Measurements from ENCODE around the gene CEP72.
"Not testable (repeated sequence)": the region's sequence is repeated elsewhere in the genome, so short reads cannot be mapped to it uniquely, and the experiment has no call there.

Gene CEP72

DNA sequence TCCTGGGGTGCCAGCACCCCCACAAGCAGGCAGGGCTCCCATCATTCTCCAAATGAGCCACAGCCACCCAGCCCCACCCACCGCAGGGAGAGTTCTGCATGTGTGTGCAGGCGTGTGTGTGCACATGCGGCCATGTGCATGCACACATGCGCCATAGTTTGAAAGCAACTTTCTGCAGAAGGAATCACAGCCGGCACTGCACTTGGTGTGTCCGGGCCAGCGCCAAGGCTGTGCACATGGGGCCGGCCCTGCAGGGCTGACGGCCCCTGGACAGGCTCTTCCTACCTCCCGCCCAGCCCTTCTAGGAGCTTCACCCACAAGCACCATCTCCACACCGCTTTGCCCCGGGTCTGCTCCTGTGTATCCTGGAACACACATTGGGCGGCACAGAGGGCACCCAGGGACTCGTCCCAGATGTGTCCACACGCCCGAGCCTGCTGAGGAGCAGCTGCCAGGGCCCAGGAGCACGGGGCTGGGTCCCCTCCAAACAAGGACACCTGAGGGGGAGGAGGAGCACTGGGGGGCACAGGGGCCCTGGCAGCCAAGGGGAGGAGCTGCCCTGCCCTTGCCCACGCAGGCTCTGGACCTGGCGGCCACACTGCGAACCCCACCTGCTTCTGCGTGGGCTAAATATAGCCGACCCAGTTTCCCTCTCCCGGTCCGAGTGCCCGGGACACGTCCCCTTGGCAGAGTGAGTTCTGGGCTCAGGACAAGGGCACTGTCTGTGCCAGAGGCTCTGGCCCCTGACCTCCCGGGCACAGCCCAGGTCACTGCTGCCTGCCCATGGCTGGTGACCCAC is 61.9 kb downstream of the CEP72 start:
- no peak for DNase-seq

DNA sequence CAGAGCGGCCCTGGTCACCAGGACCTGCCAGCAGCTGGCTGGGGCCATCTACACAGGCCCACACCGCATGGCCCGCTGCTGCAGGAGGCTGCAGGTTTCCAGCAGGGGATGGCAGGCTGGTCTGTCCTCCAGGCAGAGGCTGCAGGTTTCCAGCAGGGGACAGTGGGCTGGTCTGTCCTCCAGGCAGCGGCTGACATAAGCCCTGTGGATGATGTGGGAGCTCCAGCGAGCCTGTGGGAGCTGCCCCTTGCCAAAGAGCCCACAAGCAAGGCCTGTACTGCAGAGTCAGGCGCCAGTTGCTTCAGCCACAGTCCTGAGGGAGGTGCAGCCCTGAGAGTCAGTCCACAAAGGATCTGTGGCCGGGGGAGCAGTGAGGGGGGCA is 62.5 kb downstream of the CEP72 start:
- DNase-seq: no peak

DNA sequence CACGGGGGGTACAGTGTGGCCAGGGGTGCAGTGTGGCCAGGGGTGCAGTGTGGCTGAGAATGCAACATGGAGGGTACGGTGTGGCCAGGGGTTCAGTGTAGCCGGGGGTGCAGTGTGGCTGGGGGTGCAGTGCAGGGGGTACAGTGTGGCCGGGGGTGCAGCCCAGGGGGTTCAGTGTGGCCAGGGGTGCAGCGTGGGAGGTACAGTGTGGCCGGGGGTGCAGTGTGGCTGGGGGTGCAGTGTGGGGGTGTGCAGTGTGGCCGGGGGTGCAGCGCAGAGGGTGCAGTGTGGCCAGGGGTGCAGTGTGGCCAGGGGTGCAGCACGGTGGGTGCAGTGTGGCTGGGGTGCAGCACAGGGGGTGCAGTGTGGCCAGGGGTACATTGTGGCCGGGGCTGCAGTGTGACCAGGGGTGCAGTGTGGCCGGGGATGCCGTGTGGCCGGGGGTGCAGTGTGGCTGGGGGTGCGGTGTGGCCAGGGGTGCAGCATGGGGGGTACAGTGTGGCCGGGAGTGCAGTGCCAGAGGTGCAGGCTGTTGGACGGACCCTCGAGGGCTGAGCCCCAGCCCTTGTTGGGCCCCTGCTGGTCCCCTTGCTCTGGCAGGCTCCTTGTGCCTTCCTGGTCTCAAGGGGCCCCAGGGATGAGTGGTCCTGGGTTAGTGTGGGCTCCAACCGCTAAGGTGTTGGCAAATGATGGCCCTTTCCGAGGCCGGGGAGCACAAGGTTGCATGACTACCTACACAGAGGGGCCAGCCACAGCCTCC is 63.2 kb downstream of the CEP72 start:
- DNase-seq: no peak

DNA sequence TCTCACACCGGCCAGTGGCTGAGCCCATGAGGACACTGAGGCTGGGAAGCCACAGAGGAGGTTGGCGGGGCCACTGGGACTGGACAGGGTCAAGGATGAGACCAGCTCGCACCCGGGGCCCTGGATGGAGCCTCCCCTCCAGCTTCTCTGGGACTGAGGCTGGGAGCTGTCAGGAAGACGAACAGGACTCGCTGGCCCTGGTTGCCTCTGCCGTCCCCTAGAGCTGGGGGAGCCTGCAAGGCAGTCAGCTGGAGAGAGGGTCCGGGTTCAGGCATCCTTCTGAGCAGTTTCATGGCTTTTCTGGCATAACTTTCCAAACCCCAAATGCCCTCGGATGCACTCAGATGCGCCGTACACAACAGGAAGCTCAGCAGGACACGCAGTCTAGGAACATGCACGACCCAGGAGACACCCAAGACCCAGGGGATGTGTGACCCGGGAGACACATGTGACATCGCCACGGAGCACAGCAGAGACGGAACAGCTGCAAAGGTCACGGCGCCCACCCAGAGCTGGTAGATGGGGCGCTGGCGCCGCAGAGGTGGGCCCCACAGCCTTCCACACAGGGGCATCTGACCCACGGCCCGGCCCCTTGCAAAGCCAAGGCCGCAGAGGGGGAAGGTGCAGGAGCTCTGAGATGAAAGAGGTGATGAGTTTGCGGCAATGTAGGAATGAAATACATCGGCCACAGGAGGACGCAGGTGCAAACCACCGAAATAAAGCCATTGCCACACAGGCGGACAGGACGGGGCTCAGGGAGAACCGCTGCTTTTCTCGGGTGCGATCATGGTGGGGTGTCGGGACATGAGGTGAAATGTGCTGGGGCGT is 63.9 kb downstream of the CEP72 start:
- DNase-seq: no peak

DNA sequence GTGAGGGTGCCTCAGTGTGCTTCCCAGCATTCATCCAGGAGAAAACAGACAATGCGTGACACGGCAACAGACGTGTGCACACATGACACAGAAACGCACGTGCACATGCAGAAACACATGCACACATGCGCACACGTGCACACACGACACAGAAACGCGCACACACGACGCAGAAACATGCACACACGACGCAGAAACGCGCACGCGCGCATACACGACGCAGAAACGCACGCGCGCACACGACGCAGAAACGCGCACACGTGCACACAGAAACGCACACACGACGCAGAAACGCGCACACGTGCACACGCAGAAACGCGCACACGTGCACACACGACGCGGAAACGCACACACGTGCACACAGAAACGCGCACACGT is 64.5 kb downstream of the CEP72 start:
- no peak for DNase-seq

DNA sequence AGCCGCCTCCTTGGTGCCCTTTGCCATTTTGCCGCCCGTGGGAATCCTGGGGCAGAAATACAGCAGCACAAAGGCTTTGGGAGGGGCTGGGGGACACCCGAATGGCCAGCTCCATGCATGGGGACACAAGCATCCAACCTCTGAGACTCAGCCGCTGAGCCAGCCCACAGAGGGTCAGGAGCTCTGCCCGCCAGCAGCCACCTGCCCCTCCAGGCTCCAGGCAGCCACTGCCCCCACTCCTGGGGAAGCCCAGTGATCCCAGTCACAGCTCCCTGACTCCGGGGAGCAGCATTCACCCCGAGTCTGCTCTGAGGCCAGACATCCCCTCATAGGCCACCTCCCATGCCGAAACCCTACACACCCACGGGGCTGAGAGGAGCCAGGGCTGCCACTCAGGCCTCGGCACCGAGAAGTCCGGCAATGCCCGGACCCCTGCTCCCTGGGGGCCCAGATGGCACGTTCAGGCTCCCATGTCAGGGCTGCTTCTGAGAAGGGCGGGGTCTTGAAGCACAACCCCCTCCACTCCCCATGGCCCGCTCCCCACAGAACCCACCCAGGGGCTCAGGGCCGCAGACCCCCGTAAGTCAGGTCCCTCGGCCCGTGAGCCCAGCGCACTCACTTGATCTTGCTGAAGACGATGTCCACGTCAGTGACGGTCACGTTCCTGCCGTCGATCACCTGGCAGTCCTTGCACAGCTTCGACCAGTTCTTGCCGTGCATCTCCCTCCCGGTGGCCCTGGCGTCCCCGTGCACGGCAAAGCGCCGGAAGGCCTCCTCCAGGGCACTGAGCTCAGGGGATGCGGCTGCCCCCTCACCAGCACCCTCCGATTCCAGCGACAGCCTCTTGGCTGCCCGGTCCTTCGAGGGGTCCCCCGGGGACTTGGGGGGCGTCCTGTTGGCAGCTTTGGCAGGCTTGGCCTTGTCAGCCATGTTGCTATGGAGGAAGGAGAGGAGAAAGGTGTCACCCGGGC is 65.3 kb downstream of the CEP72 start:
- no peak for DNase-seq

DNA sequence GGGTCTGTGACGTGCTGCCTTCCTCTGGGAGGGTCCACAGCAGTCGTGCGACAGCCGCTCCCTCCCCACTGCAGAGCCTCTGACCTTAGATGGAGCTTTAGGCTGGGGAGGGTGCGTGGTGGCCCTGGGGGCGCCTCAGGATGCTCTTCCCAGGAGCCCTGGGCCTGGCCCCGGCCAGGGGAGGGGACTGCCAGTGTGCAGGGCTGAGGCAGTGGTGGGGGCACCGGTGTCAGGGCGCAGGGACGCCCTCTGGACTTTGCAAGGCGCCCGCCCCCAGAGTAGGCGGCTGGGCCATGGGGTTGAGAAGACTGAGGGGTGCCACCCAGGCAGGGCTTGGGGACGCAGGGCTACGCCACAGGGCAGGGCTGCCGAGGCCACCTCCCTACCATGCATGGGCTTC is 66.4 kb downstream of the CEP72 start:
- DNase-seq: not testable (repeated sequence)

DNA sequence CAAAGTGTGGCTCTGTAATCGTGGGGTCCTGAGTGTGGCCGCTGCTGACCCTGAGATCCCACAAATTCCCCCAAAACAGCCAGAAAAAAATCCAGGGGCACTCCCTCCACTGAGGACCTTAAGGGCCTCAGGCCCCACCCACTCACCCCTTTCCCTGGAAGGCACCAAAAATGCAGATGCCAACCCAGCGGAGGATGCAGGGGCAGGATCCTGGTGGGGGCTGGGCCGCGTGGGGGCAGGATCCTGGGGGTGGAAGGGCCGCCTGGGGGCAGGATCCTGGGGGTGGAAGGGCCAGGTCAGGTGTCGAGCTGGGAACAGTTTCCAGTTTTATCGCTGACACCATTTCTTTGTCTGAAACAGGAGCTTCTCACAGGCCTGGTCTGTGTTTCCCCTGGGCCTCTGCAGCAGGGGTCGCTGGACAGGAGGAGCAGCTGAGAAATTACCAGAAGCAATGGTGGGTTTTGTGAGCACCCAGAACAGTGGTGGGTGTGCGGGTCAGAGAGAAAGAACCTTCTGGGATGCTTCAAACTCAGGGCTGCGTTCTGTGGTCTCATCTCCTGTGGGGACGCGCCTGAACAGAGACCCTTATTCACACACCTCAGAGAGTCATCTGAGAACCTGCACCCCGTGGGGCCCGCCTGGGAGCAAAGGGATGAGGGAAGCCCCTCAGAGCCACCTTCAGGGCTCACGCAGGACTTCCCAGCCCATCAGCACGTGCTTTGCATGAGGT is 67.2 kb downstream of the CEP72 start:
- DNase-seq: not testable (repeated sequence)

DNA sequence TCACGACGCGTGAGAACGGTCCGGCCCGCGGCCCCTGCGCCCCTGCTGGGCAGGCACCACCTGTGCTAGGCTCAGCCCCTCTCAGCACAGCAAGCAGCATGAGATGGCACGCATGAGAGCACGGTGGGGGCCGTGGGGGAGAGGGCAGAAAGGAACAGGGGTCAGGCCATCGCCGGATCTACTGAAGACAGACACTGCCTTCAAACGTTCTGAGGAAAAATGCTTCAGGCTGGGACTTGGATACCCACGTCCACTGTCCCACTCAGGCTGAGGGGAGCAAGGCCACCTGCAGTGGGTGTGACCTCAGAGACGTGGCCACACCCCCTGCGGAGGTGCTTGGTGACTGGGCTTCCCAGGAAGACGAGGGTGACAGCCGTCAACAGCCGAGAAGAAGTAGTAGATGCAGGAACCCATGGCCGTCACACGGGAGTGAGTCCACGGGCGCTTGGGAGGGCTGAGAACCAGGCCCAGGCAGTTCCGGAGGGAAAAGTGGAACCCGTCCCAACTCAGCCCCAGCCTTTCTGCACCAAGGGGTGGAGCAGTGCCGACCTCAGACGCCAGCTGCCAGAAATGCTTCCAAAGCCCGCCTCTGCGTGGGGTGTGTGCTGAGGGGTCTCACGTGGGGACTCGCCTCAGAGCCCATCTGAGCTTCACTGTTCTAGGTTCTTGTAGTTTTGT is 68.1 kb downstream of the CEP72 start:
- not testable (repeated sequence) for DNase-seq

DNA sequence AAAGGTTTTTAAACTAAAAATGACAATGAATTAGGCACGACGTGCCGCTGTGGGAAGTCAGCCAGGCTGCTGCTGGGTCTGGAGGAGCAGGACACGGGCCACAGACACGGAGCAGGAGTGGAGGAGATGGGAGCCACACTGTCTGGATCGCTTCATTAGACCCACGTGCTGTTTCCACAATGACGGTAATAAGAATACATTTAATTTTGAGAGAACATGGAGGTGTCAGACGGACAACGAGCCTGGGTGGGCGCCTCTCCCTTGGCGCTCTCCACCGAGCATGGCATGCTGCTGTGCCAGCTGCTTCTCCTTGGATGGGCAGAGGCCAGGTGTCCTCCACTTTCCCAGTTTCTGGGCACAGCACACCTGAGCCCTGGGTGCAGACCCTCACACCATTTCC is 68.7 kb downstream of the CEP72 start:
- not testable (repeated sequence) for DNase-seq

DNA sequence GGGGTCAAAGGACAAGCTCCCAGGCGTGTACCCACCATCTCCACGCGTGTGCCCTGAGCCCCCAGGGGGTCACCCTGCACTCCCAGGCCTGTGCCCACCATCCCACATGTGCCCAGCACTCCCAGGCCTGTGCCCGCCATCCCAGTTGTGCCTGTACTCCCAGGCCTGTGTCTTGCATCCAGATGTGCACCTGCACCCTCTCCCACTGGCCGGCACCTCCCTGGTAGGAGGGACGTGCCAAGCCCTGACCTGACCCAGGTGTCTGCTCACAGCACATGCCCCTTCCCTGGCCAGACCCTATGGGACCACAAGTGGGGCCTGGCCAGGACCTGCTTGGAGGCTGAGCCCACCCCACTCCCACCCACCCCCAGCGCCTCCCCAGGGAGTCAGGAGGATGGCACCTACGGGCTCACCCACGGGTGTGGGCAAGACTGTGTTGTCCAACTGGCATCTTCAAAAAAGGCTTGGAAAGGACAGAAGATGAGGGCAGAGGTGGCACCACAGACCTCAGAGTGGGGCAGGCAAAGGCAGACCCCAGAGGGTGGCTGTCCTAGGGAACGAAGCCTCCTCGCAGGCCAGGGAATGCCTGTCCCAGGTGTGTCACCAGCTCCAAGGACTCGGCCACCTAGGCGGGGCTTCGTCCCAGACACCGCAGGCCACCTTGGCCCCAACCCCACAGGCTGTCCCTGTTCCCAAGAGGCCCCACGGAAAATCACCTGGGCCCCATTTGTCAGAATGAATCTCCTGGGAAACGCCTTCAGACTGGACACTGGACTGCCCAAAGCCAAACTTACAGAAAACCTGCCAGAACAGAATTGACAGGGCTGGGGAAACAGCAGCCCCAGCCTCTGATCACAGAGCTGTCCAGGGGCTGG is 69.4 kb downstream of the CEP72 start:
- not testable (repeated sequence) for DNase-seq

DNA sequence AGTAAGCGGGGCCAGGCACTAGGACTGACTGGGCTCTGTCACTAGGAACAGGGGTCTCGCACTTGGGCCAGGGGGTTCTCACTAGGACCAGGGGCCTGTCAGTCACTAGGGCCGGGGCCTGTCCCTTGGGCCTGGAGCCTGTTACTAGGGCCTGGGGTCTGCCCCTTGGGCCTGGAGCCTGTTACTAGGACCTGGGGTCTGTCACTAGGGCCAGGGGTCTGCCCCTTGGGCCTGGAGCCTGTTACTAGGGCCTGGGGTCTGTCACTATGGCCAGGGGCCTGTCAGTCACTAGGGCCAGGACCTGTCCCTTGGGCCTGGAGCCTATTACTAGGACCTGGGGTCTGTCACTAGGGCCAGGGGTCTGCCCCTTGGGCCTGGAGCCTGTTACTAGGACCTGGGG is 70.1 kb downstream of the CEP72 start:
- not testable (repeated sequence) for DNase-seq

DNA sequence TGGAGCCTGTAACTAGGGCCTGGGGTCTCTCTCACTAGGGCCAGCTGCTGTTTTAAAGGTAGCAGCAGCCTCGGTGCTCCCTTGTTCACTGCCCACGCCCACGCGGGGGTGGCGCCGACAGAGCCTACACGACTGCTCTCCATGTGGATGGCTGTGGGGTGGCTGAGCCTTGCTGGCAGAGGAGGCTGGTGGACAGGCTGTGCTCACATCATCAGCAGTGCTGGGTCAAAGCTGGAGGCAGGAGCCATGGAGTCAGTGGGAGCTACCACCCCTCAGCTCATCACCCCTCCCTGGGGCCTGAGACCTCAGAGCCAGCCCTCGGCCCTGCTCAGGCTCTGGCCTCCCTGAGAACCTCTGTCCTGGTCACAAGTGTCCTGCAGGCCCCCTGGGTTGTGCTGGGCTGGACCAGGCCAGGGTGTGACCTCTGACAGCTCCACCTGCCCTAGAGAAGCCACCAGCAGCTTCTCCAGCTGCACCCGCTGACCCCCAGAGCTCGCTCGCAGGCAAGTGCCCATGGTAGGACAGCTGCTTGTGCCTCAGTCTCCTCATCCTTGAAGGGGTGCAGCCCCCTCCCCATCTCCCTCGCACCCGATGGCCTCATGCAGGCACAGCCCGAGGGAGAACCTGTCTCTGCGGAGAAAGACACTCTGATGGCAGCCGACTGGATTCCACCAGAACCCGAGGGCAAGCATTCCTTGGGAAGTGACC is 70.7 kb downstream of the CEP72 start:
- DNase-seq: not testable (repeated sequence)

DNA sequence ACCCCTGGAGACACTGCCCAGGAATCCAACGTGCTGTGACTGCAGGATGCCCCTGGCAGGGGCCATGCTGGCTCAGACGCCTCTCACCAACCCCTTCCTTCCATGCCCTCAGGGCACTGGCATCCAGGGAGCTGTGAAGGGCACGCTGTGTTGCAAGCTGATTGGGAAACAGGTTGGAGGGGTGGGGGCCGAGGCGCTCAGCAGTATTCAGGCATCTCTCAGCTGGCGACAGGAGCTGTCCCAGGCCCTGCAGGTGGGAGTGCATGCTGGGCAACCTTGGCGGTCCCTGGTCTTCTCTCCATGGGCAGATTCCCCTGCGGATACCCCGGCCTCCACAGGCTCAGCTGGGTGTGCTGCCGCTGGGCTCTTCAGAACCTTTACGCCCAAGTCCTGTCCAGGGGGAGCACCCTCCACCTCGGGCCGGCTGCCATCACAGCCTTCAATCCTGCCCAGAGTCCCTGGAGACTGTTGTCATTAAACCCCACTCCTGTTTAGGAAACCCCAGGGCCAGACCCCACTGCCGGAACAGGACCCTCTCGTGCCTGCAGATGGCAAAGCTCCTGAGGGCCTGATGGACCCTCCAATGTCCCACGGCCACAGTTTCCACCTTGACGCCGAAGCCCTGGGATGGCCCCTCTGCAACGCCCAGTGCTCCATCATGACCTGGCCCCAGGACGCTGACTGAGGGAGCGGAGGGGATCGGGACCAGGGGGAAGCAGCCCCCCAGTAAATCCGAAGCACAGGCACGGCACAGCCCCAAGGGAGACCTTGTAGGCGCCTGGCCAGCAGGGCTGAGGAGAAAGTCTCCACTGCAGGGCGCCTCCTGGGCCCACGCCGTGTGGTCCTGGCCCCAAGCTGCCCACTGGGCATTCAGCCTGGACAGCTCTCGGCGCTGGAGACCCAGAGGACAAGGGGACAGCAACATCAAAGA is 71.7 kb downstream of the CEP72 start:
- no peak for DNase-seq

DNA sequence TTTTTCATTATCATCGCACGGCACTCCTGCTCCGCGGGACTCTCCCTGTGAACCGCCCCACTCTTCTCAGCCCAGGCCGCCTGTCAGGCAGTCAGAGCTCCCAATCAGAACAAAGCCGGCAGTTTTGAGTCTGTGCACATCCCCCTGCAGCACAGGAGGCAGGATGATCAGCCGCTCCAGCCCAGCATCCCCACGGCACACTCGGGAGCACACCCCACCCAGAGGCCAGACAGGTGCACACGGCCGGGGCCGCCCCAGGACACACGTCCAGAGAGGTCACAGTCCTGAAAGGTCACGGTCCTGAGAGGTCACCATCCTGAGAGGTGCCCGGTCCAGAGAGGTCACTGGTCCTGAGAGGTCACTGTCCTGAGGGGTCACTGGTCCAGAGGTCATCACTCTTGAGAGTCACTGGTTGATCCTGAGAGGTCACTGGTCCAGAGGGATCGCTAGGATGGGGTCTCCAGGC is 72.6 kb downstream of the CEP72 start:
- DNase-seq: no peak

DNA sequence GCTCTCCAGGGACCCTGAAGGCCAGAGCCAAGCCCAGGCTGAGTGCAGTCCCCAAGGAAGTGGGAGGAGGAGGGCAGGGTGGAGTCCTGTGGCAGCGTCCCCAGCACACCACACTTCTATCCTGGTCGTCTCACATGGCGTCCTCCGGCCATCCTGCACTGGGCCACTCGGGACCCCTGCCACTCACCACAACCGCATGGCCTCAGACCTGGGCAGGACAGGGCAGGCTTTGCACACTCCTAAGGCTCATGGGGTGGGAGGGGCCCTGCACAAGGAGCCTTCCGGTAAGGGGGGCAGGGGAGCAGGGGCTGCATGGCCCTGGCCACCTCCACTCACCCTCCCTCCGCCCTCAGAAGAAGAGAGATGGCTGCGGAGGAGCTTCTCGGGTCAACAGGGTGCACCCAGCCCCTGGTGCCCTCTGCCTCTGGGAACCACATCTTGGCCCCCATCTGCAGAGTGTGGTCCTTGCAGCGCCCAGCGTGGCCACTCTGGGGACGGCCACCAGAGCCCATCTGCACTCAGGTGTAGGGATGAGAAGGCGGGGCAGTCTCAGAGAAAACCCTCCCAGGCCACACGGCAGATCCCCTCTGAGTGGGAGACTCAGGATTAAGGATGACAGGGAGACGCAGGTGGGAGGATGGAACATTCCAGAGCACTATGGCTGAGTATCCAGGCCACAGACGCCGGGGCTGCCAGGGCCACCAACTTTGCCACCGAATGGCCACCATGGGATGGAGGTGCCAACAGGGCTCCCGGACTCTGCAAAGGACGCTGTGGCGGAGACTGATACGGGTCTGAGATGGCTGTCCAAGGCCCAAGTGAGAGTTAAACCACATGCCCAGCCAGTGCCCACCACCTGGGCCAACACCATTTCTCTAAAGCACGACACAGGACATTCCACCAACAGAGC is 73.4 kb downstream of the CEP72 start:
- DNase-seq: no peak

DNA sequence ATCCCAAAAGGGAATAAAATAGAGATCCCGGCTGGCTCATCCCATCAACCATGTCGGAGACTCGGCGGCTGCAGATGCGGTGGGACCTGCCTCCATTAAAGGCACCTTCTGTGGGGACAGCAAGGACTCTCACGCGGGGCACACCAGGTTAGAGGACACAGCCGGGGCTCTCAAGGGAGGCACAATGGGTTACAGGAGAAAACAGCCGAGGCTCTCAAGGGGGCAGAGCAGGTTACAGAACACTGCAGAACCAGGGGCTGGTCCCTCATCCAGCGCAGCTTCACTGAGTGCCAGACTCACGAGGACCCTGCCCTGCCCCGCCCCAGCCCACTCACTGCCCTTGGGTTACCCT is 74.0 kb downstream of the CEP72 start:
- DNase-seq: not testable (repeated sequence)
